NCI-H524 (cell line): ENCODE results near the gene GJA9.

Experiments
- DNase-seq, 2 experiments: peaks; one replicate each; lab custom pipeline; 2025; lab: John Stamatoyannopoulos, UW

Gene GJA9

GRCh38 chr1:38831731-38832369, 49.5 kb downstream of the GJA9 start:
- no peak for DNase-seq

- no peak for DNase-seq
Observed at GRCh38 chr1:38829368-38829767, 52.0 kb downstream of the GJA9 start.

- DNase-seq, result no peak
Observed at GRCh38 chr1:38827318-38827717, 54.1 kb downstream of the GJA9 start.

DNA sequence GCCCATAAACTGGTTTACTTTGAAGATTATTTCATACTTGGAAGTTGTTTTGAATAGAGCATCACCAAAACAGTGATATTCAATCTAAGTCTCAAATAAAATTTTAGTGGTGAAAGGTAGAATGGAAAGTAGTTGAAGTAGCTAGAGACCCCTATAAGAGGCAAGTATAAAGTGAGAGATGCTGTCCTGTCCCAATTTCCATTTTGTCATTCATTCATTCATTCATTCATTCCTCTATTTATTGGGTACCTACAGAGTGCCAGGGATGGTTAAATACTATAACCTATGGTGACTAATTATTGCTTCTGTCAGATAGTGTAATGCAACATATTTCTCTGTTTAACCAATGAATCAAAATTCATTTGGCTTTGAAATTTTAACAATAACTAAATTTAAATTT, 54.5 kb downstream of the GJA9 start:
- no peak for DNase-seq

- no peak for DNase-seq
Observed at GRCh38 chr1:38826262-38826661, 55.1 kb downstream of the GJA9 start.
